ENCODE data around the gene PAFAH1B1. TPM values are rescaled to one million over a fixed set of nuclear protein-coding genes. Genes with fewer than 3 reads are reported as not detected.

Gene PAFAH1B1
- total and polyA plus RNA-seq, 10 of the 15 experiments (the other 5 are each of a cell fraction or from before 2014, with no cell fraction given) = 28.9 to 107 (median 49.1) TPM

- TF ChIP-seq E4F1 (IDR thresholded peaks at IDR 0.05; ENCODE audit: borderline replicate concordance, partially characterized antibody) (no peak), USF1 (IDR thresholded peaks at IDR 0.05; ENCODE audit: borderline replicate concordance, extremely low read length, insufficient read depth, low read depth, low read length) (no peak), ZNF687 (IDR thresholded peaks at IDR 0.05) (no peak), STAT3 (IDR thresholded peaks at IDR 0.05; ENCODE audit: low read depth, low read length) (no peak)
Observed at GRCh38 chr17:2560658-2561057, 32.8 kb upstream of the PAFAH1B1 start (continued).
